GM18868 (cell line): Measurements from ENCODE around the gene PARD3.

ENCODE experiments used
- ATAC-seq: cut with Tn5 transposase; IDR thresholded peaks from one replicate; pipeline ENCODE4 v1.9.1; 2021; ENCODE audit warnings: mild to moderate bottlenecking, moderate library complexity; ENCODE audit not compliant: unreplicated experiment

The PARD3 gene

GRCh38 chr10:34593930-34594329 is 221.2 kb downstream of the PARD3 start:
- ATAC-seq: no peak

- ATAC-seq: no peak
These were observed 221.7 kb downstream of the PARD3 start for GRCh38 chr10:34593374-34593890.

- ATAC-seq: no peak
These were observed 224.3 kb downstream of the PARD3 start for GRCh38 chr10:34590793-34591192.

- ATAC-seq: no peak
These were observed 225.8 kb downstream of the PARD3 start for GRCh38 chr10:34589275-34589674.

- ATAC-seq: no peak
These were observed 227.4 kb downstream of the PARD3 start for GRCh38 chr10:34587680-34588019.

- no peak for ATAC-seq
These were observed 228.0 kb downstream of the PARD3 start for GRCh38 chr10:34587002-34587679.

GRCh38 chr10:34585422-34586112 is 229.5 kb downstream of the PARD3 start:
- no peak for ATAC-seq

GRCh38 chr10:34584164-34584563 is 230.9 kb downstream of the PARD3 start:
- no peak for ATAC-seq

GRCh38 chr10:34581801-34582532 is 233.1 kb downstream of the PARD3 start:
- ATAC-seq: no peak

GRCh38 chr10:34580643-34581042 is 234.5 kb downstream of the PARD3 start:
- no peak for ATAC-seq

GRCh38 chr10:34580214-34580613 is 234.9 kb downstream of the PARD3 start:
- no peak for ATAC-seq

GRCh38 chr10:34578468-34578867 is 236.6 kb downstream of the PARD3 start:
- no peak for ATAC-seq

GRCh38 chr10:34576797-34577196 is 238.3 kb downstream of the PARD3 start:
- ATAC-seq: no peak

GRCh38 chr10:34575882-34576281 is 239.2 kb downstream of the PARD3 start:
- ATAC-seq: no peak

GRCh38 chr10:34574353-34574934 is 240.7 kb downstream of the PARD3 start:
- no peak for ATAC-seq

- ATAC-seq: no peak
These were observed 244.2 kb downstream of the PARD3 start for GRCh38 chr10:34570887-34571286.

GRCh38 chr10:34567659-34568253 is 247.3 kb downstream of the PARD3 start:
- ATAC-seq: no peak

- ATAC-seq: no peak
These were observed 249.2 kb downstream of the PARD3 start for GRCh38 chr10:34565934-34566333.

GRCh38 chr10:34558093-34558583 is 257.0 kb downstream of the PARD3 start:
- no peak for ATAC-seq

GRCh38 chr10:34557173-34557572 is 257.9 kb downstream of the PARD3 start:
- no peak for ATAC-seq

- ATAC-seq: no peak
These were observed 259.4 kb downstream of the PARD3 start for GRCh38 chr10:34555653-34556052.
